Lung (tissue), 12 donors: ENCODE results near the gene BCL2L13. TPM values are rescaled to one million over a fixed set of nuclear protein-coding genes. Genes with fewer than 3 reads are reported as not detected.

Experiments
- ATAC-seq: fragments of 200-7000 bp; cut with Tn5 transposase; one replicate; pipeline ENCODE4 v1.9.1; 2020; ENCODE audit warnings: moderate number of reproducible peaks; ENCODE audit not compliant: insufficient read depth, low FRiP score
- DNase-seq, 3 donors: peaks; one replicate each; pipeline ENCODE4 v3.0.0-alpha.2; 2013 to 2017
- H3K27ac ChIP-seq, 2 donors: one replicate each; pipeline ENCODE4 v1.5.1; 2013; ENCODE audit warnings: mild to moderate bottlenecking in 2 of 2, moderate library complexity in 2 of 2, control low read depth in 1 of 2, inconsistent platforms in 1 of 2, low read depth in 1 of 2, low read length in 1 of 2
- H3K27me3 ChIP-seq, 3 donors: one replicate each; pipeline ENCODE4 v1.5.1; 2013; ENCODE audit warnings: low read length in 2 of 3; ENCODE audit not compliant: control insufficient read depth in 3 of 3, insufficient read depth in 3 of 3
- H3K36me3 ChIP-seq, 4 donors: one replicate each; pipeline ENCODE4 v1.5.1; 2013; ENCODE audit warnings: low read length in 4 of 4, mild to moderate bottlenecking in 1 of 4, moderate library complexity in 1 of 4; ENCODE audit not compliant: control insufficient read depth in 4 of 4, insufficient read depth in 4 of 4
- H3K4me1 ChIP-seq, 5 donors: one replicate each; pipeline ENCODE4 v1.5.1; 2013; ENCODE audit warnings: low read length in 5 of 5, mild to moderate bottlenecking in 2 of 5, moderate library complexity in 1 of 5; ENCODE audit not compliant: control insufficient read depth in 5 of 5, insufficient read depth in 5 of 5
- H3K4me3 ChIP-seq: one replicate; pipeline ENCODE4 v1.5.1; 2013; ENCODE audit warnings: mild to moderate bottlenecking, control low read depth, moderate library complexity
- H3K9ac ChIP-seq, 2 donors: one replicate each; pipeline ENCODE4 v1.5.1; 2013; ENCODE audit warnings: low read length in 2 of 2, control low read depth in 1 of 2; ENCODE audit not compliant: insufficient read depth in 1 of 2
- H3K9me3 ChIP-seq, 4 donors: one replicate each; pipeline ENCODE4 v1.5.1; 2013; ENCODE audit warnings: low read length in 3 of 4, mild to moderate bottlenecking in 1 of 4, moderate library complexity in 1 of 4; ENCODE audit not compliant: control insufficient read depth in 4 of 4, insufficient read depth in 3 of 4
- CTCF ChIP-seq: IDR thresholded peaks from 2 replicates; pipeline ENCODE4 v1.5.1; 2012; ENCODE audit warnings: mild to moderate bottlenecking; ENCODE audit errors: control extremely low read depth, extremely low read depth
- WGBS, 2 donors: extraction: QIAGEN DNeasy Blood & Tissue Kit; methylation state at CpG; one replicate each; pipeline ENCODE4 v1.1.7; 2013; 5-methylcytosine and 5-hydroxymethylcytosine counted together
- polyA plus RNA-seq, 2 donors: library from polyadenylated mRNA; stranded (reverse); fragments of 200-250 nt; gene quantifications; one replicate each; pipeline ENCODE4 v1.2.1, GENCODE V29; 2013
- total RNA-seq, 2 donors: library from RNA; depleted of rRNA in 1 of 2; stranded (reverse); fragments of >200 nt in 1 of 2; gene quantifications; one replicate each; pipeline ENCODE4 v1.2.1, GENCODE V29; 2014 to 2021
- donor health status: control.
- donor health status: control.
- donor health status: Bipolar disorder and iron deficiency.
- donor health status: healthy.
- donor health status: DM: yes; HTN: yes; CAD: no.

BCL2L13 gene
- total and polyA plus RNA-seq, 4 donors: 21.4 to 52.4 (median 33.8) TPM

GRCh38 chr22:17726928-17727897 is 88.7 kb downstream of the BCL2L13 start:
- no peak for TF ChIP-seq CTCF
- ATAC-seq: no peak
- no peak overlapping the region for H3K4me3 ChIP-seq
- WGBS, 2 donors: 61 to 80% methylated on average over 18 of the region's 18 CpGs
- DNase-seq: no peak
- no peaks in the 10 kb centered on the region for H3K9me3 ChIP-seq
- H3K4me1 ChIP-seq: peaks cover 0 to 3% (median 0%) of the 10 kb centered on the region in 5 donors
- H3K27ac ChIP-seq: peak overlapping the region; percentile 6 to 42
- peaks cover 10 to 27% (median 22%) of the 10 kb centered on the region in 4 donors for H3K36me3 ChIP-seq
- H3K9ac ChIP-seq: no peak overlapping the region
- H3K27me3 ChIP-seq: no peaks in the 10 kb centered on the region

GRCh38 chr22:17728786-17729185 is 90.2 kb downstream of the BCL2L13 start:
- Histone ChIP-seq H3K36me3 (peaks cover 14 to 33% (median 29%) of the 10 kb centered on the region in 4 donors), H3K27ac (no peak overlapping the region), H3K4me1 (peaks cover 0 to 3% (median 0%) of the 10 kb centered on the region in 5 donors), H3K27me3 (no peaks in the 10 kb centered on the region), H3K9me3 (no peaks in the 10 kb centered on the region), H3K9ac (no peak overlapping the region), H3K4me3 (no peak overlapping the region)
- no peak for DNase-seq
- 92 to 95% methylated on average over 8 of the region's 8 CpGs for WGBS, 2 donors
- ATAC-seq: no peak
- TF ChIP-seq CTCF: no peak

GRCh38 chr22:17729561-17729960 is 91.0 kb downstream of the BCL2L13 start:
- Histone ChIP-seq H3K27me3 (no peaks in the 10 kb centered on the region), H3K9ac (no peak overlapping the region), H3K36me3 (peaks cover 14 to 39% (median 35%) of the 10 kb centered on the region in 4 donors), H3K4me1 (peaks cover 0 to 3% (median 0%) of the 10 kb centered on the region in 5 donors), H3K9me3 (no peaks in the 10 kb centered on the region), H3K4me3 (no peak overlapping the region), H3K27ac (no peak overlapping the region)
- 81 to 91% methylated on average over 6 of the region's 6 CpGs for WGBS, 2 donors
- DNase-seq (no peak), ATAC-seq (no peak)
- TF ChIP-seq CTCF: no peak
